RWPE1 (cell line): ENCODE results near the gene UCMA.

Experiments
- CTCF ChIA-PET: fragments of 350-600 bp; sonication (Branson Sonifier 250); formaldehyde crosslinking; extraction: SDS; loops from one replicate; lab custom pipeline; 2021; lab: Yijun Ruan, JAX
- POLR2A ChIA-PET: fragments of 400-600 bp; formaldehyde crosslinking; extraction: SDS; loops from one replicate; lab custom pipeline; 2020; ENCODE audit warnings: antibody characterized with exemption; ENCODE audit not compliant: low non-redundant PET; lab: Yijun Ruan, JAX
- DNase-seq: peaks from one replicate; pipeline ENCODE4 v3.0.0; 2012; ENCODE audit warnings: low spot score
- H3K27ac ChIP-seq: fragments of 450-650 bp; 2 replicates; pipeline ENCODE4 v1.5.1; 2017
- TF ChIP-seq, protein P1 (sequence below): fragments of 450-650 bp; conservative IDR thresholded peaks from 2 replicates; pipeline ENCODE4 v1.5.1; 2017; ENCODE audit warnings: low read depth, mild to moderate bottlenecking

Gene UCMA

DNA sequence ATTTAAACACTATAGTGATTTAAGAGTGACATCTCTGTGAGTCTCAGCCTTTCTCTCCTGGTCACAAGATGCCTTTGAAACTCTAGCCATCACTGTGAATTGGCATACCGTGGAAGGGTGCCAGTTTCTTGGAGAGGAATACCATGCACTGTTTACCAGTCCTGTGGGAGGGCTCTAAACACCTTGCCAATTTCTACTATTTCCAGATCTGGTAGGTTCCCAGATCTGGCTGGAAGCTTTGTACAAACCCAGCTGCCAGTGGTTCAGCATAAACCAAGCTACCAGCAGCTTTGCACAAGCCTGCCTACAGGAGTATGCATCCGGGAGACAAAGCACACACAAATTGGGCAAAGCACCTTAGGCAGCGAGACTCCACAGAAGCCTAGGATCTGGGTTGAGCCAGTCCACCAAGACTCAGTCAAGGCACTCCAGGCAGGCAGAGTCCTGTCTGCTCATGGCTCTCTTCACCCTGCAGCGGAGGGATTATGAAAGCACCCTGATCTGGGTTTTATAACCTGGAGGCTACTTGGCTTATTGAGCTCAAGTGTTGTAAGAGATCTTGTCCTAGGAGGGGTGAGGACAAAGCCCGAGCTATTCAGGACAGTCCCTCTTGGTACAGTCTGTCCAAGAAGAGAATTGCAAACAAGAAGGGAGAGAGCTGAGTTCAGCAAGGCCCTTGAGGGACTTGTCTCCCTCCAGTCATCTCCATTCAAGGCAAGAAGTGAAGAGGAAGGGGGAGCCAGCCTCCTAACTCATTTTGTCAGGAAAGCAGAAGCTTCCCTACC is 49.3 kb downstream of the UCMA start:
- no peak for DNase-seq
- TF ChIP-seq, protein P1, sequence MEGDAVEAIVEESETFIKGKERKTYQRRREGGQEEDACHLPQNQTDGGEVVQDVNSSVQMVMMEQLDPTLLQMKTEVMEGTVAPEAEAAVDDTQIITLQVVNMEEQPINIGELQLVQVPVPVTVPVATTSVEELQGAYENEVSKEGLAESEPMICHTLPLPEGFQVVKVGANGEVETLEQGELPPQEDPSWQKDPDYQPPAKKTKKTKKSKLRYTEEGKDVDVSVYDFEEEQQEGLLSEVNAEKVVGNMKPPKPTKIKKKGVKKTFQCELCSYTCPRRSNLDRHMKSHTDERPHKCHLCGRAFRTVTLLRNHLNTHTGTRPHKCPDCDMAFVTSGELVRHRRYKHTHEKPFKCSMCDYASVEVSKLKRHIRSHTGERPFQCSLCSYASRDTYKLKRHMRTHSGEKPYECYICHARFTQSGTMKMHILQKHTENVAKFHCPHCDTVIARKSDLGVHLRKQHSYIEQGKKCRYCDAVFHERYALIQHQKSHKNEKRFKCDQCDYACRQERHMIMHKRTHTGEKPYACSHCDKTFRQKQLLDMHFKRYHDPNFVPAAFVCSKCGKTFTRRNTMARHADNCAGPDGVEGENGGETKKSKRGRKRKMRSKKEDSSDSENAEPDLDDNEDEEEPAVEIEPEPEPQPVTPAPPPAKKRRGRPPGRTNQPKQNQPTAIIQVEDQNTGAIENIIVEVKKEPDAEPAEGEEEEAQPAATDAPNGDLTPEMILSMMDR, result no peak
- no peak overlapping the region for H3K27ac ChIP-seq
- ChIA-PET CTCF (interaction anchor here (0.9 kb wide), 1 partner anchor 13 kb away, joined by 3 read pairs; no protein-coding TSS in a partner anchor), POLR2A (no interaction called here)

DNA sequence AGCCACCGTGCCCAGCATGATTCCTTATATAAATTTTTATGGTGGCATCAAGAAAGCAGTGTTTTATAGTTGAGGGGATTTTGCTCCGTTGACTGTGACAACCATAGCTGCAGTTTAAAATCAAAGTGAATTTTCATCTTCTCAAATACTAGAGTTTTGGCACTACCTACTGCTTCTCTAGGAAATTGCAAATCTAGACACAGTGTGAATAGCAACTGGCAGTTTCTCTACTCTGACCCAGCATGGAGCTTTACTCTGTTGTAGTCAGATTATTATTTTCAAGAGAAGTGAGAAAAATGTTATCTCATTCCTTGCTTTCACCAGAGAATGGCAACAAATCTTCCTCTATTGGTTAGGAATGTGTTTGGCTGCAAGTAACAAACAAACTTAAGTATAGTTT is 49.9 kb downstream of the UCMA start:
- ChIA-PET CTCF (no interaction called here), POLR2A (no interaction called here)
- DNase-seq, result no peak
- TF ChIP-seq, protein P1, result no peak
- H3K27ac ChIP-seq, result no peak overlapping the region

DNA sequence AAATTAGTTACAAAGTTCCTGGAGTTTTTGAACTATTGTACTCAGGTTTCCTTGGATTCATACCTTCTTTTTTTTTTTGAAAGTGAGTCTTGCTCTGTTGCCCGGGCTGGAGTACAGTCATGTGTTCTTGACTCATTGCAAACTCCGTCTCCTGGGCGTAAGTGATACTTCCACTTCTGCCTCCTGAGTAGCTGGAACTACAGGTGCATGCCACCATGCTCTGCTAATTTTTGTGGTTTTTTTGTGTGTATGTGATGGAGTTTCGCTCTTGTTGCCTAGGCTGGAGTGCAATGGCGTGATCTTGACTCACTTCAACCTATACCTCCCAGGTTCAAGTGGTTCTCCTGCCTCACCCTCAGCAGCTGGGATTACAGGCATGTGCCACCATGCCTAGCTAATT is 50.5 kb downstream of the UCMA start:
- no peak overlapping the region for H3K27ac ChIP-seq
- no peak for DNase-seq
- TF ChIP-seq, protein P1, result no peak
- CTCF ChIA-PET, result interaction anchor here (0.5 kb wide), 1 partner anchor 23 kb away, joined by 3 read pairs; no protein-coding TSS in a partner anchor
- POLR2A ChIA-PET, result no interaction called here

DNA sequence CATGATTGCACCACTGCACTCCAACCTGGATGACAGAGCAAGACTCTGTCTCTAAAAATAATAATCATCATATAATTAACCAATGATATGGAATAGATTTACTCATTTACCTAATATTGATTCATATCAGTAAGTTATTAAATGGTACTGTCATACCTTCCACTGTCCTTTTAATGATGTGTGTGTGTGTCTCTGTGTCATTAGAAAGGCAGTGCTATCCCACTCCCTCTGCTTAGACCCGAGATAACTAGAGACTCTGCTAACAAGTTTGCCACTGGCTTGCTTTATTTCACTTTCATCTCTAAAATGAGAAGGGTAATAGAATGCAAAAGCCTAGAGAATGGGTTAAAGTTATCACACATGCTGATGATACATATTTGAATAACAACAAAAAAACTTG is 51.8 kb downstream of the UCMA start:
- DNase-seq, result no peak
- TF ChIP-seq, protein P1, result no peak
- no peak overlapping the region for H3K27ac ChIP-seq
- CTCF ChIA-PET, result no interaction called here
- POLR2A ChIA-PET, result no interaction called here

- CTCF ChIA-PET, result interaction anchor here (0.6 kb wide), 1 partner anchor 37 kb away, joined by 7 read pairs; no protein-coding TSS in a partner anchor
- POLR2A ChIA-PET, result no interaction called here
- no peak for DNase-seq
- TF ChIP-seq, protein P1, result no peak
- H3K27ac ChIP-seq, result no peak overlapping the region
Measured at GRCh38 chr10:13180788-13181187, 53.4 kb downstream of the UCMA start.

DNA sequence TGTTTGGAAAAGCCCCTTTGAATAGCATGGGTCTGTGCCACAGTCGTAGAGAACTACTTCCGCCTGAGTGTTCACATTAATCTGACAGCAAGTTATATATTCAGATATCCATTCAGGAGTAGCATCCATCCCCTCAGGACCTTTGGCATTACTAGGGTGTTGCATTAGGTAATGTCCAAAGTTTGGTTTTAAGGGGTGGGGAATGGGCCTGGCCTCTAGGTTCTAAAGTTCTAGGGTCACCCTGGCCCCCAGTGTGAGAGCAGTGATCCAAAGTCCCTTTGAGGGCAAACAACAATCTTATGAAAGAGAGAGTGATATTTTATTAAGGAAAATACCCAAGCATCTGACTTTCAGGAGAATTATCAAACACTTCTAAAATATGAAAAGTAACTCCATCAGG is 60.6 kb downstream of the UCMA start:
- no peak for DNase-seq
- ChIA-PET POLR2A (no interaction called here), CTCF (no interaction called here)
- H3K27ac ChIP-seq, result no peak overlapping the region
- TF ChIP-seq, protein P1, result no peak
